A549 (cell line): ENCODE results near the gene PTPRD.

Experiments
- CHD2 ChIP-seq: fragments of 150-350 bp; IDR thresholded peaks from 2 replicates; pipeline ENCODE4 v1.6.1; 2014; ENCODE audit warnings: low read length; ENCODE audit not compliant: partially characterized antibody
- EP300 ChIP-seq, 2 experiments: fragments of >200 bp; sonication (Bioruptor Twin); formaldehyde crosslinking; IDR thresholded peaks; 2 replicates in 1 of 2; 3 replicates in 1 of 2; pipeline ENCODE4 v1.6.1; 2016 to 2017
- HOXA7 ChIP-seq: fragments of 250-450 bp; sonication (Bioruptor Pico); IDR thresholded peaks from 2 replicates; pipeline ENCODE4 v1.5.0; 2020; ENCODE audit warnings: mild to moderate bottlenecking, moderate library complexity
- MAX ChIP-seq: IDR thresholded peaks from 2 replicates; pipeline ENCODE4 v1.6.1; 2012
- POLR2A ChIP-seq: IDR thresholded peaks from 2 replicates; pipeline ENCODE4 v1.6.1; 2012; ENCODE audit warnings: mild to moderate bottlenecking, low read length
- RAD21 ChIP-seq, 2 experiments: fragments of >200 bp in 1 of 2; sonication (Bioruptor Twin) in 1 of 2; formaldehyde crosslinking in 1 of 2; IDR thresholded peaks in 1 of 2; conservative IDR thresholded peaks in 1 of 2; 2 replicates in 1 of 2; 3 replicates in 1 of 2; pipeline ENCODE4 v1.6.1; 2012 to 2018; ENCODE audit warnings: inconsistent platforms in 1 of 2
- TF ChIP-seq, protein P1 (sequence below): fragments of >200 bp; sonication (Bioruptor Twin); formaldehyde crosslinking; IDR thresholded peaks from 3 replicates; pipeline ENCODE4 v1.5.1; 2016
- TF ChIP-seq, protein P2 (sequence below): fragments of 200-600 bp; sonication (generic); IDR thresholded peaks from 2 replicates; pipeline ENCODE4 v1.6.1; 2016; ENCODE audit warnings: antibody characterized with exemption, mild to moderate bottlenecking, moderate library complexity

- TF ChIP-seq POLR2A (no peak), HOXA7 (CRISPR knock-in tag) (no peak), RAD21 (conservative IDR thresholded peaks at IDR 0.05 in 1 of 2, IDR thresholded peaks at IDR 0.05 in 1 of 2) (no peak), EP300 (IDR thresholded peaks at IDR 0.05) (no peak), MAX (no peak), CHD2 (no peak)
- TF ChIP-seq, protein P1, sequence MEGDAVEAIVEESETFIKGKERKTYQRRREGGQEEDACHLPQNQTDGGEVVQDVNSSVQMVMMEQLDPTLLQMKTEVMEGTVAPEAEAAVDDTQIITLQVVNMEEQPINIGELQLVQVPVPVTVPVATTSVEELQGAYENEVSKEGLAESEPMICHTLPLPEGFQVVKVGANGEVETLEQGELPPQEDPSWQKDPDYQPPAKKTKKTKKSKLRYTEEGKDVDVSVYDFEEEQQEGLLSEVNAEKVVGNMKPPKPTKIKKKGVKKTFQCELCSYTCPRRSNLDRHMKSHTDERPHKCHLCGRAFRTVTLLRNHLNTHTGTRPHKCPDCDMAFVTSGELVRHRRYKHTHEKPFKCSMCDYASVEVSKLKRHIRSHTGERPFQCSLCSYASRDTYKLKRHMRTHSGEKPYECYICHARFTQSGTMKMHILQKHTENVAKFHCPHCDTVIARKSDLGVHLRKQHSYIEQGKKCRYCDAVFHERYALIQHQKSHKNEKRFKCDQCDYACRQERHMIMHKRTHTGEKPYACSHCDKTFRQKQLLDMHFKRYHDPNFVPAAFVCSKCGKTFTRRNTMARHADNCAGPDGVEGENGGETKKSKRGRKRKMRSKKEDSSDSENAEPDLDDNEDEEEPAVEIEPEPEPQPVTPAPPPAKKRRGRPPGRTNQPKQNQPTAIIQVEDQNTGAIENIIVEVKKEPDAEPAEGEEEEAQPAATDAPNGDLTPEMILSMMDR, result no peak
- TF ChIP-seq, protein P2, sequence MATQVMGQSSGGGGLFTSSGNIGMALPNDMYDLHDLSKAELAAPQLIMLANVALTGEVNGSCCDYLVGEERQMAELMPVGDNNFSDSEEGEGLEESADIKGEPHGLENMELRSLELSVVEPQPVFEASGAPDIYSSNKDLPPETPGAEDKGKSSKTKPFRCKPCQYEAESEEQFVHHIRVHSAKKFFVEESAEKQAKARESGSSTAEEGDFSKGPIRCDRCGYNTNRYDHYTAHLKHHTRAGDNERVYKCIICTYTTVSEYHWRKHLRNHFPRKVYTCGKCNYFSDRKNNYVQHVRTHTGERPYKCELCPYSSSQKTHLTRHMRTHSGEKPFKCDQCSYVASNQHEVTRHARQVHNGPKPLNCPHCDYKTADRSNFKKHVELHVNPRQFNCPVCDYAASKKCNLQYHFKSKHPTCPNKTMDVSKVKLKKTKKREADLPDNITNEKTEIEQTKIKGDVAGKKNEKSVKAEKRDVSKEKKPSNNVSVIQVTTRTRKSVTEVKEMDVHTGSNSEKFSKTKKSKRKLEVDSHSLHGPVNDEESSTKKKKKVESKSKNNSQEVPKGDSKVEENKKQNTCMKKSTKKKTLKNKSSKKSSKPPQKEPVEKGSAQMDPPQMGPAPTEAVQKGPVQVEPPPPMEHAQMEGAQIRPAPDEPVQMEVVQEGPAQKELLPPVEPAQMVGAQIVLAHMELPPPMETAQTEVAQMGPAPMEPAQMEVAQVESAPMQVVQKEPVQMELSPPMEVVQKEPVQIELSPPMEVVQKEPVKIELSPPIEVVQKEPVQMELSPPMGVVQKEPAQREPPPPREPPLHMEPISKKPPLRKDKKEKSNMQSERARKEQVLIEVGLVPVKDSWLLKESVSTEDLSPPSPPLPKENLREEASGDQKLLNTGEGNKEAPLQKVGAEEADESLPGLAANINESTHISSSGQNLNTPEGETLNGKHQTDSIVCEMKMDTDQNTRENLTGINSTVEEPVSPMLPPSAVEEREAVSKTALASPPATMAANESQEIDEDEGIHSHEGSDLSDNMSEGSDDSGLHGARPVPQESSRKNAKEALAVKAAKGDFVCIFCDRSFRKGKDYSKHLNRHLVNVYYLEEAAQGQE, result no peak
These were observed 2273.9 kb downstream of the PTPRD start for GRCh38 chr9:8338767-8339510.
